HPDE6-E6E7 (cell line): Measurements from ENCODE around the gene ACSL6.
"Not testable (repeated sequence)": the region's sequence is repeated elsewhere in the genome, so short reads cannot be mapped to it uniquely, and the experiment has no call there.

Experiments
- DNase-seq: peaks from one replicate; pipeline ENCODE4 v3.0.0; 2011; ENCODE audit warnings: missing footprints; ENCODE audit errors: extremely low spot score

ACSL6 gene

DNA sequence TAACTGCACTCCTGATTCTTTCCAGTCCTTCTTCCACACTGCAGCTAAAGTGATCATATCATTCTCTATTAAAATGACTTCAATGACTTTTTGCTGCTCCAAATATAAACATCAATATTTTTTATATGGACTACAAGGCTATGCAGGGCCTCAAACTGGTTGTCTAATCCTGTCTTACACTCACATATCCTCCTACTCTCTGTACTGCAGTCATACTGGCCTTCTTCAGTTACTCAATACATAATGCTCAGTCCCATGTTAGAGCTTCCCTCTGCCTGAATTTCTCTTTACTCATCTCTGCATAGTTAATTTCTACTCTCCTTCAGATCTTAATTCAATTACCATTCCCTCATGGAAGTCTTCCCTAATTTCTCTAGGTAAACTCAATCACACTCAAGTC, 69.4 kb downstream of the ACSL6 start:
- no peak for DNase-seq

DNA sequence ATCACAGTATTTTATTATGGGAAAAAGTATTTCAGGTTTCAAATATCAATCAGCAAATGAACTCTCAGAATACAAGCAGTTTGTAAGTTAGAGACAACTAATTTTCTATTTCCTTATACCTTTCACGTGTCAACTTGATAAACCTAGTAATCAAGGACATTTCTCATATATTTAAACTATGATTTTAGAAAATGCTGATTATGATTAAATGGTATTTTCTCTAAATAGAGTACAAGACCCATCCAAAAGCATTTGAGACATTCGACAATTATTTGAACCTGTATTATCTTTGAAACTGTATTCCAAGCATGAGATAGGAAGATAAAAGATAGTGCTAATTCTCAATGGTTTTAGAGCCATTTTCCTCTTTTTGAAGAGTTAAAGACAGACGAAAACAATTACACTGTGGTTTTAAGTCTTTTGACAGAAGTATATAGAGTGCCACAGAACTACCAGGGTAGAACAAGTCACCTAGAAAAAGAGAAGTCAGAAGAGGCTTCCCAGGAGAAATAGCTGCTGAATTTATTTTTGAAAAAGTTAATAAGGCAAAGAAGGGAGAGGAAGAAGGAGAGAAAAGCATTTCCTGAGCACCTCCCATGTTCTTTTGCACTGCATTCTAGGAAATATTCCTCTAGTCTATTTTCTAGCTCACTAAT, 71.6 kb downstream of the ACSL6 start:
- no peak for DNase-seq

- DNase-seq = no peak
Measured at GRCh38 chr5:131932235-131932634, 79.2 kb downstream of the ACSL6 start.

DNA sequence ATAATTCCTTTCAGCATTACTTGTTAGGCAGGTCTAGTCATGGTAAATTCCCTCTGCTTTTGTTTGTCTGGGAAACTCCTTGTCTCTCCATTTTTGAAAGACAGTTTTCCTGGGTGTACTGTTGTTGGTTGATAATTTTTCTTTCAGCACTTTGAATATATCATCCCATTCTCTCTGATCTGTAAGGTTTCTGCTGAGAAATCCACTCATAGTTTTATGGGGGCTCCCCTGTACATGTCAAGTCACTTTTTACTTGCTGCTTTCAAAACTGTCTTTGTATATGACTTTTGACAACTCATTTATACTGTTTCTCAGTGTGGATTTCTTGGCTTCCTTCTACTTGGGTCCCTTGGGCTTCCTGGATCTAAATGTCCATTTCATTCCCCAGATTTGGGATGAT, 82.5 kb downstream of the ACSL6 start:
- DNase-seq = no peak

DNA sequence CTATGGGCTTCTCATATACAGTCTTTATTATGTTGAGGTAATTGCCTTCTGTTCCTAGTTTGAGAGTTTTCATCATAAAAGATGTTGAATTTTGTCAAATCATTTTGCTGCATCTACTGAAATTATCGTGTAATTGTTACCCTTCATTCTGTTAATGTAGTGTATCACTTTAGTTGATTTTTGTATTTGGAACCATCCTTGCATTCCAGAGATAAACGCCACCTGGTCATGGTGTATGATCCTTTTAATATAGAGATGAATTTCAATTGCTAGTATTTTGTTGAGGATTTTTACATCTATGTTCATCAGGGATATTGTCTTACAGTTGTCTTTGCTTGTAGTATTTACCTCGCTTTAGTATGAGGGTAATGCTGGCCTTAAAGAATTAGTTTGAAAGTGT, 85.3 kb downstream of the ACSL6 start:
- DNase-seq = no peak

DNA sequence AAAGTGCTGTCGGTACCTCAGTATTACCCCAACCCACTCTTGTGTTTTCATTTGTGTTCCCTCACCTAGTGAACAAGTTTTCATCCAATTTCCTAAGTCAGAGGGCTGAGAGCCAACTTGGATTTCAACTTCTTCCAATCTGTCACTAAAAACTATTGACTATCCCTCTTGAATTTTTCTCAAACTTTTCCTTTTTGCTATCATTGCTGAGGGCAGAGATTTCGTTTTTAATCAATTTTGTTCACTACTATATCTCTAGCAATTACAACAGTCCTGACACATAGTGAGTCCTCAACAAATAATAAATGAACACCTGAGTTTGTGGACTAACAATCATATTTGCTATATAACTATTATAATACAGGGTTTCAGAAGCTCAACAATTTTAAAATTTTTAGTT, 95.0 kb downstream of the ACSL6 start:
- DNase-seq = no peak

- DNase-seq = no peak
Measured at GRCh38 chr5:131914472-131914871, 97.0 kb downstream of the ACSL6 start.

DNA sequence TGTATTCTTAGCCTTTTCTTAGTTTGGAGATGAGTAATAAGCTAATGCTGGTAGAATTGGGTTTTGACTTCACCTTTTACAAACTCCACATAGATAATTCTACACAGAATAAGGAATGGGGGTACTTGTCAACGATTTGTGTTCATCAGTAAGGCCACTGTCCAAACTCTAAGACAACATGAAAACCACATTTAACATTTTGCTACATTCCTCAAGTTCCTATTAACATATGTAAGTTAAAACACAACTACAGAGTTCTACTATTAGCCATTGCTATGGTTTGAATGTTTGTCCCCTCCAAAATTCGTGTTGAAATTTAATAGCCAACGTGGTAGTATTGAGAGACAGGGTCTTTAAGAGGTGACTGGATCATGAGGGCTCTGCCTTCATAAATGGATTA, 97.9 kb downstream of the ACSL6 start:
- no peak for DNase-seq

- DNase-seq = no peak
Measured at GRCh38 chr5:131906668-131907067, 104.8 kb downstream of the ACSL6 start.

- DNase-seq = not testable (repeated sequence)
Measured at GRCh38 chr5:131902266-131902665, 109.2 kb downstream of the ACSL6 start.
